Measurements from ENCODE around the gene GPR61. TPM values are rescaled to one million over a fixed set of nuclear protein-coding genes. Genes with fewer than 3 reads are reported as not detected.

The GPR61 gene
- total RNA-seq, 1 donor from 2014 or later = not detected

- H3K4me3 Mint-ChIP-seq (ENCODE audit: unreplicated experiment) = peak overlapping the region; percentile 31
- peaks cover 49% of the 10 kb centered on the region for H3K36me3 Mint-ChIP-seq (ENCODE audit: low read depth, unreplicated experiment)
- H3K27me3 Mint-ChIP-seq (ENCODE audit: unreplicated experiment) = no peaks in the 10 kb centered on the region
- no peaks in the 10 kb centered on the region for H3K9me3 Mint-ChIP-seq (ENCODE audit: unreplicated experiment)
- H3K4me1 Mint-ChIP-seq (ENCODE audit: unreplicated experiment) = no peaks in the 10 kb centered on the region
- TF ChIP-seq, protein P1, sequence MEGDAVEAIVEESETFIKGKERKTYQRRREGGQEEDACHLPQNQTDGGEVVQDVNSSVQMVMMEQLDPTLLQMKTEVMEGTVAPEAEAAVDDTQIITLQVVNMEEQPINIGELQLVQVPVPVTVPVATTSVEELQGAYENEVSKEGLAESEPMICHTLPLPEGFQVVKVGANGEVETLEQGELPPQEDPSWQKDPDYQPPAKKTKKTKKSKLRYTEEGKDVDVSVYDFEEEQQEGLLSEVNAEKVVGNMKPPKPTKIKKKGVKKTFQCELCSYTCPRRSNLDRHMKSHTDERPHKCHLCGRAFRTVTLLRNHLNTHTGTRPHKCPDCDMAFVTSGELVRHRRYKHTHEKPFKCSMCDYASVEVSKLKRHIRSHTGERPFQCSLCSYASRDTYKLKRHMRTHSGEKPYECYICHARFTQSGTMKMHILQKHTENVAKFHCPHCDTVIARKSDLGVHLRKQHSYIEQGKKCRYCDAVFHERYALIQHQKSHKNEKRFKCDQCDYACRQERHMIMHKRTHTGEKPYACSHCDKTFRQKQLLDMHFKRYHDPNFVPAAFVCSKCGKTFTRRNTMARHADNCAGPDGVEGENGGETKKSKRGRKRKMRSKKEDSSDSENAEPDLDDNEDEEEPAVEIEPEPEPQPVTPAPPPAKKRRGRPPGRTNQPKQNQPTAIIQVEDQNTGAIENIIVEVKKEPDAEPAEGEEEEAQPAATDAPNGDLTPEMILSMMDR (IDR thresholded peaks at IDR 0.05; ENCODE audit: unreplicated experiment) = no peak
- no peak for DNase-seq (ENCODE audit: low spot score)
- H3K27ac Mint-ChIP-seq (ENCODE audit: unreplicated experiment) = no peak overlapping the region
Measured at GRCh38 chr1:109584766-109585165, 45.1 kb downstream of the GPR61 start.

DNA sequence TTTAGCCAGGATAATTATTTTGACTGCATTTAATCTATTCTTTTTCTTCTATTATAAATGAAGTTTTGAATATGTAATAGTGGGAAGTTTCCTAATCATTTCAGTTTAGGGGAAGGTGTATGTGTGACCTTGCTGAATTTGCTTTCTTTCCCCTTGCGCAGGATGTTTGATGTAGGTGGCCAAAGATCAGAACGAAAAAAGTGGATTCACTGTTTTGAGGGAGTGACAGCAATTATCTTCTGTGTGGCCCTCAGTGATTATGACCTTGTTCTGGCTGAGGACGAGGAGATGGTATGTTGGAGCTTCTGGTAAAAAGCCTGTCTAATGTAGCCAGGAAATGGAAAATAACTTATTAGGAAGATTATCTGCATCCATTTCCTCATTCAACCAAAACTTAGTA lies 46.4 kb downstream of the GPR61 start:
- no peaks in the 10 kb centered on the region for H3K9me3 Mint-ChIP-seq (ENCODE audit: unreplicated experiment)
- TF ChIP-seq, protein P1 (IDR thresholded peaks at IDR 0.05; ENCODE audit: unreplicated experiment) = no peak
- no peak overlapping the region for H3K4me3 Mint-ChIP-seq (ENCODE audit: unreplicated experiment)
- peaks cover 50% of the 10 kb centered on the region for H3K36me3 Mint-ChIP-seq (ENCODE audit: low read depth, unreplicated experiment)
- H3K4me1 Mint-ChIP-seq (ENCODE audit: unreplicated experiment) = no peaks in the 10 kb centered on the region
- no peaks in the 10 kb centered on the region for H3K27me3 Mint-ChIP-seq (ENCODE audit: unreplicated experiment)
- no peak for DNase-seq (ENCODE audit: low spot score)
- no peak overlapping the region for H3K27ac Mint-ChIP-seq (ENCODE audit: unreplicated experiment)

GRCh38 chr1:109589177-109589576 lies 49.5 kb downstream of the GPR61 start:
- H3K4me1 Mint-ChIP-seq (ENCODE audit: unreplicated experiment) = no peaks in the 10 kb centered on the region
- no peak overlapping the region for H3K27ac Mint-ChIP-seq (ENCODE audit: unreplicated experiment)
- peaks cover 51% of the 10 kb centered on the region for H3K36me3 Mint-ChIP-seq (ENCODE audit: low read depth, unreplicated experiment)
- no peaks in the 10 kb centered on the region for H3K27me3 Mint-ChIP-seq (ENCODE audit: unreplicated experiment)
- DNase-seq (ENCODE audit: low spot score) = no peak
- no peaks in the 10 kb centered on the region for H3K9me3 Mint-ChIP-seq (ENCODE audit: unreplicated experiment)
- H3K4me3 Mint-ChIP-seq (ENCODE audit: unreplicated experiment) = no peak overlapping the region
- TF ChIP-seq, protein P1 (IDR thresholded peaks at IDR 0.05; ENCODE audit: unreplicated experiment) = no peak

- Mint-ChIP-seq H3K36me3 (ENCODE audit: low read depth, unreplicated experiment) (peaks cover 47% of the 10 kb centered on the region), H3K27ac (ENCODE audit: unreplicated experiment) (no peak overlapping the region), H3K4me1 (ENCODE audit: unreplicated experiment) (no peaks in the 10 kb centered on the region), H3K27me3 (ENCODE audit: unreplicated experiment) (no peaks in the 10 kb centered on the region), H3K9me3 (ENCODE audit: unreplicated experiment) (no peaks in the 10 kb centered on the region), H3K4me3 (ENCODE audit: unreplicated experiment) (no peak overlapping the region)
- DNase-seq (ENCODE audit: low spot score) = no peak
- TF ChIP-seq, protein P1 (IDR thresholded peaks at IDR 0.05; ENCODE audit: unreplicated experiment) = no peak
Measured at GRCh38 chr1:109589679-109590078, 50.0 kb downstream of the GPR61 start.

- DNase-seq (ENCODE audit: low spot score) = no peak
- H3K27me3 Mint-ChIP-seq (ENCODE audit: unreplicated experiment) = no peaks in the 10 kb centered on the region
- no peaks in the 10 kb centered on the region for H3K9me3 Mint-ChIP-seq (ENCODE audit: unreplicated experiment)
- H3K27ac Mint-ChIP-seq (ENCODE audit: unreplicated experiment) = no peak overlapping the region
- H3K4me1 Mint-ChIP-seq (ENCODE audit: unreplicated experiment) = no peaks in the 10 kb centered on the region
- TF ChIP-seq, protein P1 (IDR thresholded peaks at IDR 0.05; ENCODE audit: unreplicated experiment) = no peak
- no peak overlapping the region for H3K4me3 Mint-ChIP-seq (ENCODE audit: unreplicated experiment)
- peaks cover 34% of the 10 kb centered on the region for H3K36me3 Mint-ChIP-seq (ENCODE audit: low read depth, unreplicated experiment)
Measured at GRCh38 chr1:109592916-109593315, 53.2 kb downstream of the GPR61 start.
